Loucy (cell line): ENCODE data around the gene DHX34.
"Not testable (repeated sequence)": the region's sequence is repeated elsewhere in the genome, so short reads cannot be mapped to it uniquely, and the experiment has no call there.

Experiments
- EZH2phosphoT487 ChIP-seq: fragments of 200-600 bp; IDR thresholded peaks from 2 replicates; pipeline ENCODE4 v1.6.1; 2018; ENCODE audit warnings: antibody characterized with exemption, mild to moderate bottlenecking, moderate library complexity, borderline replicate concordance
- TF ChIP-seq, protein P1 (sequence below): fragments of 200-600 bp; sonication (generic); conservative IDR thresholded peaks from 2 replicates; pipeline ENCODE4 v1.5.1; 2014; ENCODE audit warnings: mild to moderate bottlenecking, antibody characterized with exemption, low read length

DNA sequence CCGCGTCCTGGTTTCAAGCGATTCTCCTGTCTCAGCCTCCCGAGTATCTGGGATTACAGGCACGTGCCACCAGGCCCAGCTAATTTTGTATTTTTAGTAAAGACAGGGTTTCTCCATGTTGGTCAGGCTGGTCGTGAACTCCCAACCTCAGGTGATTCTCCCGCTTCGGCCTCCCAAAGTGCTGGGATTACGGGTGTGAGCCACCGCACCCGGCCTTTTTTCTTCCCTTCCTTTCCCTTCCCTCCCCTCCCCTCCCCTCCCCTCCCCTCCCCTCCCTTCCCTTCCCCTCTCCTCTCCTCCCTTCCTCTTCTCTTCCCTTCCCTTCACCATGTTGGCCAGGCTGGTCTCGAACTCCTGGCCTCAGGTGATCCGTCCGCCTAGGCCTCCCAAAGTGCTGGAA is 48.2 kb upstream of the DHX34 start:
- TF ChIP-seq, protein P1, sequence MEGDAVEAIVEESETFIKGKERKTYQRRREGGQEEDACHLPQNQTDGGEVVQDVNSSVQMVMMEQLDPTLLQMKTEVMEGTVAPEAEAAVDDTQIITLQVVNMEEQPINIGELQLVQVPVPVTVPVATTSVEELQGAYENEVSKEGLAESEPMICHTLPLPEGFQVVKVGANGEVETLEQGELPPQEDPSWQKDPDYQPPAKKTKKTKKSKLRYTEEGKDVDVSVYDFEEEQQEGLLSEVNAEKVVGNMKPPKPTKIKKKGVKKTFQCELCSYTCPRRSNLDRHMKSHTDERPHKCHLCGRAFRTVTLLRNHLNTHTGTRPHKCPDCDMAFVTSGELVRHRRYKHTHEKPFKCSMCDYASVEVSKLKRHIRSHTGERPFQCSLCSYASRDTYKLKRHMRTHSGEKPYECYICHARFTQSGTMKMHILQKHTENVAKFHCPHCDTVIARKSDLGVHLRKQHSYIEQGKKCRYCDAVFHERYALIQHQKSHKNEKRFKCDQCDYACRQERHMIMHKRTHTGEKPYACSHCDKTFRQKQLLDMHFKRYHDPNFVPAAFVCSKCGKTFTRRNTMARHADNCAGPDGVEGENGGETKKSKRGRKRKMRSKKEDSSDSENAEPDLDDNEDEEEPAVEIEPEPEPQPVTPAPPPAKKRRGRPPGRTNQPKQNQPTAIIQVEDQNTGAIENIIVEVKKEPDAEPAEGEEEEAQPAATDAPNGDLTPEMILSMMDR: not testable (repeated sequence)
- not testable (repeated sequence) for TF ChIP-seq EZH2phosphoT487
